DMS114 treated with DMSO at 0.1 percent for 48 hours (cell line): ENCODE data around the gene PPAN.
A peak's percentile ranks its signal among the peaks of the same experiment; 100 is the strongest.

ENCODE experiments used
- DNase-seq: peaks from one replicate; lab custom pipeline; 2025; ENCODE audit not compliant: unreplicated experiment; lab: John Stamatoyannopoulos, UW

The PPAN gene

GRCh38 chr19:10092648-10093294, 13.4 kb upstream of the PPAN start:
- no peak for DNase-seq

GRCh38 chr19:10093295-10094186, 12.6 kb upstream of the PPAN start:
- DNase-seq = no peak

GRCh38 chr19:10095622-10095947, 10.6 kb upstream of the PPAN start:
- DNase-seq = no peak

GRCh38 chr19:10095948-10096614, 10.1 kb upstream of the PPAN start:
- DNase-seq = peak; percentile 45

GRCh38 chr19:10096615-10096963, 9.6 kb upstream of the PPAN start:
- DNase-seq = no peak

GRCh38 chr19:10100163-10100785, 5.9 kb upstream of the PPAN start:
- no peak for DNase-seq

- DNase-seq = no peak
Measured at GRCh38 chr19:10102787-10103236, 3.4 kb upstream of the PPAN start.

GRCh38 chr19:10104130-10104513, 2.0 kb upstream of the PPAN start:
- DNase-seq = no peak

GRCh38 chr19:10104665-10105508, 1.3 kb upstream of the PPAN start:
- no peak for DNase-seq

GRCh38 chr19:10105509-10106099, 558 bp upstream of the PPAN start:
- DNase-seq = no peak

- no peak for DNase-seq
Measured at GRCh38 chr19:10107254-10107653, 1.1 kb downstream of the PPAN start.

- no peak for DNase-seq
Measured at GRCh38 chr19:10107817-10108367, 1.7 kb downstream of the PPAN start.

- DNase-seq = no peak
Measured at GRCh38 chr19:10109528-10109927, 3.4 kb downstream of the PPAN start.

GRCh38 chr19:10110076-10110971, 4.2 kb downstream of the PPAN start:
- no peak for DNase-seq

- DNase-seq = no peak
Measured at GRCh38 chr19:10110972-10111317, 4.8 kb downstream of the PPAN start.

- no peak for DNase-seq
Measured at GRCh38 chr19:10111405-10111811, 5.2 kb downstream of the PPAN start, which contains the start of gene P2RY11. Gene P2RY11, plus strand, starts transcription at chr19:10111693. Its CDS starts 29 bp downstream, at chr19:10111722.

- no peak for DNase-seq
Measured at GRCh38 chr19:10112037-10112761, 6.0 kb downstream of the PPAN start.

- no peak for DNase-seq
Measured at GRCh38 chr19:10112895-10113591, 6.9 kb downstream of the PPAN start.
